GM18909 (cell line): ENCODE data around the gene FAM124A.
"Not testable (repeated sequence)": the region's sequence is repeated elsewhere in the genome, so short reads cannot be mapped to it uniquely, and the experiment has no call there.

ENCODE experiments used
- ATAC-seq: cut with Tn5 transposase; IDR thresholded peaks from one replicate; pipeline ENCODE4 v1.9.1; 2021; ENCODE audit warnings: mild to moderate bottlenecking; ENCODE audit not compliant: unreplicated experiment, poor library complexity

Gene FAM124A

GRCh38 chr13:51262501-51263211 is 40.5 kb downstream of the FAM124A start:
- no peak for ATAC-seq

GRCh38 chr13:51266642-51267041 is 44.4 kb downstream of the FAM124A start:
- ATAC-seq, result no peak

GRCh38 chr13:51267622-51268021 is 45.4 kb downstream of the FAM124A start:
- ATAC-seq, result no peak

- no peak for ATAC-seq
These were observed 46.8 kb downstream of the FAM124A start for GRCh38 chr13:51269039-51269438.

GRCh38 chr13:51270623-51271415 is 48.6 kb downstream of the FAM124A start:
- ATAC-seq, result no peak

GRCh38 chr13:51271528-51272085 is 49.4 kb downstream of the FAM124A start:
- ATAC-seq, result no peak

GRCh38 chr13:51275101-51275500 is 52.9 kb downstream of the FAM124A start:
- ATAC-seq, result no peak

GRCh38 chr13:51276636-51277035 is 54.4 kb downstream of the FAM124A start:
- no peak for ATAC-seq

- no peak for ATAC-seq
These were observed 55.7 kb downstream of the FAM124A start for GRCh38 chr13:51277928-51278327.

GRCh38 chr13:51278426-51279130 is 56.4 kb downstream of the FAM124A start:
- no peak for ATAC-seq

GRCh38 chr13:51280379-51280940 is 58.3 kb downstream of the FAM124A start:
- no peak for ATAC-seq

- ATAC-seq, result no peak
These were observed 60.1 kb downstream of the FAM124A start for GRCh38 chr13:51282322-51282721.

- ATAC-seq, result not testable (repeated sequence)
These were observed 60.7 kb downstream of the FAM124A start for GRCh38 chr13:51282923-51283322.

- ATAC-seq, result no peak
These were observed 61.2 kb downstream of the FAM124A start for GRCh38 chr13:51283371-51283770.

- ATAC-seq, result no peak
These were observed 62.1 kb downstream of the FAM124A start for GRCh38 chr13:51284339-51284738.

GRCh38 chr13:51286135-51287002 is 64.2 kb downstream of the FAM124A start:
- ATAC-seq, result peak; percentile 62

GRCh38 chr13:51287758-51288157 is 65.6 kb downstream of the FAM124A start:
- no peak for ATAC-seq

- not testable (repeated sequence) for ATAC-seq
These were observed 66.1 kb downstream of the FAM124A start for GRCh38 chr13:51288254-51288653.

- ATAC-seq, result no peak
These were observed 69.1 kb downstream of the FAM124A start for GRCh38 chr13:51291341-51291740.
